Keratinocyte (primary cell): ENCODE results near the gene TCF19.
"Not testable (repeated sequence)": the region's sequence is repeated elsewhere in the genome, so short reads cannot be mapped to it uniquely, and the experiment has no call there.

ENCODE experiments used
- EZH2 ChIP-seq: IDR thresholded peaks from one replicate; pipeline ENCODE4 v1.6.1; 2012; ENCODE audit warnings: inconsistent platforms, mild to moderate bottlenecking, low read length, moderate library complexity
- TF ChIP-seq, protein P1 (sequence below), 3 experiments: IDR thresholded peaks in 1 of 3; conservative IDR thresholded peaks in 1 of 3; optimal IDR thresholded peaks in 1 of 3; 2 replicates in 2 of 3; 3 replicates in 1 of 3; pipeline versions ENCODE3 to v1.5.1; 2011; ENCODE audit warnings: low read length in 3 of 3, mild to moderate bottlenecking in 3 of 3, moderate library complexity in 2 of 3, control low read depth in 1 of 3, inconsistent platforms in 1 of 3; ENCODE audit not compliant: insufficient read depth in 2 of 3; ENCODE audit errors: extremely low read depth in 1 of 3

DNA sequence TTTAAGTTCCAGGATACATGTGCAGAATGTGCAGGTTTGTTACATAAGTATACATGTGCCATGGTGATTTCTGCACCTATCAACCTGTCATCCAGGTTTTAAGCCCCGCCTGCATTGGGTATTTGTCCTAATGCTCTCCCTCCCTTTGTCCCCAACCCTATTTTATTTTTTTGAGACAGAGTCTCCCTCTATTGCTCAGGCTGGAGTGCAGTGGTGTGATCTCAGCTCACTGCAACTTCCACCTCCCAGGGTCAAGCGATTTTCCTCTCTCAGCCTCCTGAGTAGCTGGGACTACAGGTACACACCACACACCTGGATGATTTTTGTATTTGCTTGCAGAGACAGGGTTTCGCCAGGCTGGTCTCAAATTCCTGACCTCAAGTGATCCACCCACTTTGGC lies 30.8 kb downstream of the TCF19 start:
- TF ChIP-seq, protein P1, sequence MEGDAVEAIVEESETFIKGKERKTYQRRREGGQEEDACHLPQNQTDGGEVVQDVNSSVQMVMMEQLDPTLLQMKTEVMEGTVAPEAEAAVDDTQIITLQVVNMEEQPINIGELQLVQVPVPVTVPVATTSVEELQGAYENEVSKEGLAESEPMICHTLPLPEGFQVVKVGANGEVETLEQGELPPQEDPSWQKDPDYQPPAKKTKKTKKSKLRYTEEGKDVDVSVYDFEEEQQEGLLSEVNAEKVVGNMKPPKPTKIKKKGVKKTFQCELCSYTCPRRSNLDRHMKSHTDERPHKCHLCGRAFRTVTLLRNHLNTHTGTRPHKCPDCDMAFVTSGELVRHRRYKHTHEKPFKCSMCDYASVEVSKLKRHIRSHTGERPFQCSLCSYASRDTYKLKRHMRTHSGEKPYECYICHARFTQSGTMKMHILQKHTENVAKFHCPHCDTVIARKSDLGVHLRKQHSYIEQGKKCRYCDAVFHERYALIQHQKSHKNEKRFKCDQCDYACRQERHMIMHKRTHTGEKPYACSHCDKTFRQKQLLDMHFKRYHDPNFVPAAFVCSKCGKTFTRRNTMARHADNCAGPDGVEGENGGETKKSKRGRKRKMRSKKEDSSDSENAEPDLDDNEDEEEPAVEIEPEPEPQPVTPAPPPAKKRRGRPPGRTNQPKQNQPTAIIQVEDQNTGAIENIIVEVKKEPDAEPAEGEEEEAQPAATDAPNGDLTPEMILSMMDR (optimal IDR thresholded peaks at IDR 0.05 in 1 of 3, IDR thresholded peaks at IDR 0.05 in 1 of 3, conservative IDR thresholded peaks at IDR 0.05 in 1 of 3; ENCODE audit: extremely low read depth in 1 of 3, insufficient read depth in 2 of 3, low read length in 3 of 3), result not testable (repeated sequence)
- TF ChIP-seq EZH2, result not testable (repeated sequence)
